ENCODE results near the gene FFAR3.

The FFAR3 gene

GRCh38 chr19:35331551-35332214 is 26.6 kb upstream of the FFAR3 start:
- no peak for DNase-seq

GRCh38 chr19:35332817-35333216 is 25.4 kb upstream of the FFAR3 start:
- DNase-seq: peak; percentile 42 to 55

- DNase-seq: no peak
Observed at GRCh38 chr19:35334144-35334753, 24.0 kb upstream of the FFAR3 start.

GRCh38 chr19:35336166-35336955 is 21.9 kb upstream of the FFAR3 start:
- no peak for DNase-seq

- no peak for DNase-seq
Observed at GRCh38 chr19:35337097-35337983, 20.9 kb upstream of the FFAR3 start.

- no peak for DNase-seq
Observed at GRCh38 chr19:35337984-35338296, 20.3 kb upstream of the FFAR3 start.

- no peak for DNase-seq
Observed at GRCh38 chr19:35340431-35340830, 17.8 kb upstream of the FFAR3 start.

GRCh38 chr19:35341006-35341405 is 17.3 kb upstream of the FFAR3 start:
- DNase-seq: no peak

- no peak for DNase-seq
Observed at GRCh38 chr19:35341565-35342225, 16.6 kb upstream of the FFAR3 start.

GRCh38 chr19:35342430-35342829 is 15.8 kb upstream of the FFAR3 start:
- no peak for DNase-seq

GRCh38 chr19:35344511-35345031 is 13.7 kb upstream of the FFAR3 start:
- DNase-seq: no peak

GRCh38 chr19:35345671-35346111 is 12.6 kb upstream of the FFAR3 start:
- no peak for DNase-seq

GRCh38 chr19:35346193-35347052 is 11.8 kb upstream of the FFAR3 start:
- DNase-seq: peak; percentile 71 to 78

GRCh38 chr19:35347171-35347929 is 10.9 kb upstream of the FFAR3 start, which contains the start of gene FFAR1:
Gene FFAR1 (plus strand): TSS chr19:35347902. CDS start chr19:35351552, 3,650 bp downstream.
- DNase-seq: peak; percentile 56 to 69

GRCh38 chr19:35347930-35348298 is 10.3 kb upstream of the FFAR3 start:
- no peak for DNase-seq

GRCh38 chr19:35348911-35349611 is 9.2 kb upstream of the FFAR3 start:
- DNase-seq: peak in 1 of 2 experiments; percentile 5

- peak in 1 of 2 experiments; percentile 3 for DNase-seq
Observed at GRCh38 chr19:35349614-35350521, 8.4 kb upstream of the FFAR3 start.

GRCh38 chr19:35350591-35350990 is 7.7 kb upstream of the FFAR3 start:
- DNase-seq: peak in 1 of 2 experiments; percentile 3

Data from activated CD4-positive, alpha-beta T cell treated with anti-CD3 and anti-CD28 coated beads, Interleukin-2, amount 50 U/mL, for 48 hours (primary cell).